SK-N-SH (cell line): ENCODE data around the gene OPN3. TPM values are rescaled to one million over a fixed set of nuclear protein-coding genes. Genes with fewer than 3 reads are reported as not detected.

ENCODE experiments used
- CTCF ChIA-PET: fragments of 300-600, 350-600 bp; formaldehyde crosslinking; extraction: SDS; loops from one replicate; lab custom pipeline; 2021; lab: Yijun Ruan, JAX
- POLR2A ChIA-PET: fragments of 350-600 bp; sonication (Branson Sonifier 250); formaldehyde crosslinking; extraction: SDS; loops from one replicate; lab custom pipeline; 2020; ENCODE audit warnings: antibody characterized with exemption, inconsistent platforms; lab: Yijun Ruan, JAX
- DNase-seq: peaks from one replicate; pipeline ENCODE4 v3.0.0; 2012
- H2AFZ ChIP-seq: fragments of 200-600 bp; sonication (generic); 2 replicates; pipeline ENCODE4 v1.8.1; 2016; ENCODE audit warnings: antibody characterized with exemption, mild to moderate bottlenecking, low read depth
- H3F3A ChIP-seq: fragments of 200-600 bp; sonication (generic); replicated peaks from 2 replicates; pipeline ENCODE3; 2016; ENCODE audit warnings: antibody characterized with exemption, mild to moderate bottlenecking; ENCODE audit not compliant: insufficient read depth
- H3K27ac ChIP-seq, 2 experiments: fragments of 200-500 bp in 1 of 2; fragments of 200-600 bp in 1 of 2; sonication (Bioruptor generic) in 1 of 2; sonication (generic), shearing (Covaris generic) in 1 of 2; 2 replicates each; pipeline versions ENCODE4 v1.5.1 to v1.6.1; 2014 to 2016; ENCODE audit warnings: low read depth in 2 of 2, inconsistent platforms in 1 of 2, low read length in 1 of 2, mild to moderate bottlenecking in 1 of 2, mixed read lengths in 1 of 2
- H3K27me3 ChIP-seq: fragments of 200-600 bp; sonication (generic), shearing (Covaris generic); 2 replicates; pipeline ENCODE4 v1.6.1; 2016; ENCODE audit warnings: mixed run types; ENCODE audit not compliant: insufficient read depth
- H3K36me3 ChIP-seq, 2 experiments: fragments of 200-500 bp in 1 of 2; fragments of 200-600 bp in 1 of 2; sonication (Bioruptor generic) in 1 of 2; sonication (generic) in 1 of 2; replicated peaks in 1 of 2; 2 replicates each; pipeline versions ENCODE3 to v1.5.1; 2014 to 2016; ENCODE audit warnings: low read length in 1 of 2, mild to moderate bottlenecking in 1 of 2; ENCODE audit not compliant: insufficient read depth in 2 of 2, control insufficient read depth in 1 of 2
- H3K4me1 ChIP-seq, 2 experiments: fragments of 200-500 bp in 1 of 2; fragments of 200-600 bp in 1 of 2; sonication (Bioruptor generic) in 1 of 2; sonication (generic), shearing (Covaris generic) in 1 of 2; 2 replicates each; pipeline versions ENCODE4 v1.5.1 to v1.6.1; 2014 to 2016; ENCODE audit warnings: low read depth in 1 of 2, low read length in 1 of 2, mixed run types in 1 of 2; ENCODE audit not compliant: insufficient read depth in 2 of 2, control insufficient read depth in 1 of 2
- H3K4me2 ChIP-seq: fragments of 200-600 bp; sonication (generic), shearing (Covaris generic); 2 replicates; pipeline ENCODE4 v1.6.1; 2017; ENCODE audit warnings: mixed run types
- H3K4me3 ChIP-seq, 2 experiments: fragments of 200-500 bp in 1 of 2; fragments of 200-600 bp in 1 of 2; sonication (Bioruptor generic) in 1 of 2; sonication (generic), shearing (Covaris generic) in 1 of 2; 2 replicates each; pipeline versions ENCODE4 v1.5.1 to v1.8.1; 2014 to 2016; ENCODE audit warnings: low read depth in 2 of 2, inconsistent platforms in 1 of 2, low read length in 1 of 2, mild to moderate bottlenecking in 1 of 2, mixed read lengths in 1 of 2, moderate library complexity in 1 of 2
- H3K79me2 ChIP-seq: fragments of 200-600 bp; sonication (generic); 2 replicates; pipeline ENCODE4 v1.8.1; 2017; ENCODE audit warnings: mild to moderate bottlenecking; ENCODE audit not compliant: insufficient read depth
- H3K9ac ChIP-seq: fragments of 200-600 bp; sonication (generic); 2 replicates; pipeline ENCODE4 v1.6.1; 2017; ENCODE audit warnings: mixed run types
- H3K9me2 ChIP-seq: fragments of 200-600 bp; sonication (generic); 2 replicates; pipeline ENCODE4 v1.6.1; 2017; ENCODE audit warnings: mixed run types
- H3K9me3 ChIP-seq: fragments of 200-600 bp; sonication (generic); 2 replicates; pipeline ENCODE4 v1.6.1; 2017; ENCODE audit warnings: mixed run types, mild to moderate bottlenecking, moderate library complexity
- H4K20me1 ChIP-seq: fragments of 200-600 bp; sonication (generic); 2 replicates; pipeline ENCODE4 v1.6.1; 2017; ENCODE audit warnings: mild to moderate bottlenecking, mixed run types; ENCODE audit not compliant: insufficient read depth
- ELF1 ChIP-seq: IDR thresholded peaks from 2 replicates; pipeline ENCODE4 v1.4.0; 2012
- EZH2phosphoT487 ChIP-seq: fragments of 200-600 bp; sonication (generic); IDR thresholded peaks from 2 replicates; pipeline ENCODE4 v1.6.1; 2017; ENCODE audit warnings: low read depth, mixed run types, mild to moderate bottlenecking, antibody characterized with exemption, moderate library complexity, borderline replicate concordance
- FOSL2 ChIP-seq: IDR thresholded peaks from 2 replicates; pipeline ENCODE4 v1.4.0; 2012; ENCODE audit warnings: low read depth, mild to moderate bottlenecking, moderate library complexity, borderline replicate concordance
- MXI1 ChIP-seq: IDR thresholded peaks from 2 replicates; pipeline ENCODE4 v1.6.1; 2012; ENCODE audit warnings: mild to moderate bottlenecking, low read depth, low read length, improper control_type of control experiment
- RAD21 ChIP-seq: IDR thresholded peaks from 2 replicates; pipeline ENCODE4 v1.6.1; 2012; ENCODE audit warnings: mild to moderate bottlenecking, low read length
- RFX5 ChIP-seq: IDR thresholded peaks from 2 replicates; pipeline ENCODE4 v1.6.1; 2012; ENCODE audit warnings: mild to moderate bottlenecking, improper control_type of control experiment, low read length
- TAF1 ChIP-seq: IDR thresholded peaks from 2 replicates; pipeline ENCODE4 v1.6.1; 2012; ENCODE audit warnings: low read depth, mild to moderate bottlenecking, low read length, moderate library complexity, borderline replicate concordance
- TEAD4 ChIP-seq: IDR thresholded peaks from 2 replicates; pipeline ENCODE4 v1.4.0; 2012; ENCODE audit warnings: mild to moderate bottlenecking, borderline replicate concordance; ENCODE audit not compliant: insufficient read depth
- YY1 ChIP-seq: IDR thresholded peaks from 2 replicates; pipeline ENCODE4 v1.4.0; 2012; ENCODE audit warnings: low read depth, mild to moderate bottlenecking
- WGBS: methylation state at CpG from one replicate; pipeline ENCODE4 v1.1.6; 2017; ENCODE audit warnings: low lambda C conversion rate; 5-methylcytosine and 5-hydroxymethylcytosine counted together
- polyA plus RNA-seq, 3 experiments: library from polyadenylated mRNA; depleted of rRNA; stranded (reverse); fragments of >200 nt; gene quantifications; 2 replicates each; pipeline ENCODE4 v1.2.3, GENCODE V29; 2012
- TF ChIP-seq, protein P1 (sequence below): IDR thresholded peaks from 2 replicates; pipeline ENCODE4 v1.4.0; 2012; ENCODE audit warnings: low read depth, borderline replicate concordance
- TF ChIP-seq, protein P2 (sequence below): fragments of 150-350 bp; IDR thresholded peaks from 2 replicates; pipeline ENCODE4 v1.6.1; 2017; ENCODE audit warnings: antibody characterized with exemption, low read length, low read depth, borderline replicate concordance
- TF ChIP-seq, protein P3 (sequence below): fragments of 200-600 bp; sonication (generic); IDR thresholded peaks from 2 replicates; pipeline ENCODE4 v1.6.1; 2017; ENCODE audit warnings: antibody characterized with exemption, mild to moderate bottlenecking, moderate library complexity
- TF ChIP-seq, protein P4 (sequence below): IDR thresholded peaks from 2 replicates; pipeline ENCODE4 v1.4.0; 2012; ENCODE audit warnings: low read depth, borderline replicate concordance

OPN3 gene
- polyA plus RNA-seq, 1 of the 3 experiments (the other 2 are of a cell fraction): 7.8 TPM

DNA sequence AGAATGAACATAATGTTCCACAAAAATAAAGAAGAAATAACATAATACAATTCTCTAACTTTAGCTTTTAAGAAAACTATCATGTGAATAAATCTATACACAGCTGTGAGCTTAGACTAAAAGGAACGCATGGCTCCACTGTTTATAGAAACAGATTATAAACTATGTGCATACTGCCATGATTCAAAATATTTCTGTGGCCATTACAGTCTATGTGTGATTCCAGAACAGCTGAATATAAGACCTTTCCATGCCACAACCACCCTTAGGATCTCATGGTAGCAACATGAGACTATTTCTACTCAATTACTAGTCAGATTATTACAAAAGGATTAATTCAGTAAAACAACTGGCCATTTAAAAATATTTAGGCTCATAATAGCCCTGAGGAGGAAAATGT, 3.9 kb downstream of the OPN3 start:
- H3K79me2 ChIP-seq: peaks cover 35% of the 10 kb centered on the region
- no peak overlapping the region for H3K4me2 ChIP-seq
- ChIA-PET POLR2A (no interaction called here), CTCF (interaction anchor here (0.7 to 1.8 kb wide), 2 partner anchors 25 to 105 kb away, joined by 3 to 8 read pairs; no protein-coding TSS in a partner anchor)
- H3F3A ChIP-seq: no peaks in the 10 kb centered on the region
- H4K20me1 ChIP-seq: no peaks in the 10 kb centered on the region
- WGBS: 91% methylated on average over 1 of the region's 1 CpG
- H2AFZ ChIP-seq: no peak overlapping the region
- H3K36me3 ChIP-seq: peaks cover 17 to 33% of the 10 kb centered on the region in 2 experiments
- H3K9me2 ChIP-seq: no peaks in the 10 kb centered on the region; the same call in 1 of the 2 replicates
- peaks cover 11 to 23% of the 10 kb centered on the region in 2 experiments for H3K4me1 ChIP-seq
- no peak overlapping the region for H3K9ac ChIP-seq
- DNase-seq: no peak
- no peaks in the 10 kb centered on the region for H3K27me3 ChIP-seq
- H3K4me3 ChIP-seq: no peak overlapping the region
- H3K27ac ChIP-seq: no peak overlapping the region
- H3K9me3 ChIP-seq: no peaks in the 10 kb centered on the region
- TF ChIP-seq TAF1 (no peak), RFX5 (no peak)

DNA sequence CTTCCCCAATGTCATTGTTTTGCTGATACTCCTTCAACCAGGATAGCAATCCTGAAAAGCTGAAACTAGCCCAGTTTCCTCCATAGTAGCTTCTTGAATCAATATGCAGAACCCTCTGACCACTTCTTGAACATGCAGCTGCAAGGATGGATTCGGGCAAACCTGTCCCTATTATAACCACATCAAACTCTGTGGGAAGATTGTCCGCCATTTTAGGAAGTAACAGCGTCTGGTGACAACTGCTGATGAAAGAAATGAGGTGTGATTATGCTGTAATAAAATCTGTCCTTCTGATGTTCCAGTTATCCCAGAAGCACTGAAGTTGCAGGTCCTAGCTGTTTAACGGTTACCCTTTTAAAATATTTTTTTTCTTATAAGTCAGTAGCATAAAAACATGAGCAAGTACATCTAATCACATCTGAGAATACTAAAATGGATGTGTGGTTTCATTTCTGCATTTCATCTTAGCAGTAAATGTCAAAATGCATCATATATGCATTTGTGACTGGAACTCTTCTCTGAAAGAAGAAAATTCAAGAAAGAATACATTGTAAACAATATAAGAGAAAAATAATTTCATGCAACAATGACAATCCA, 4.5 kb downstream of the OPN3 start:
- no peaks in the 10 kb centered on the region for H4K20me1 ChIP-seq
- H3K9me3 ChIP-seq: no peaks in the 10 kb centered on the region
- H3K4me3 ChIP-seq: no peak overlapping the region
- no peaks in the 10 kb centered on the region for H3K27me3 ChIP-seq
- TF ChIP-seq ELF1: no peak
- TF ChIP-seq, protein P1, sequence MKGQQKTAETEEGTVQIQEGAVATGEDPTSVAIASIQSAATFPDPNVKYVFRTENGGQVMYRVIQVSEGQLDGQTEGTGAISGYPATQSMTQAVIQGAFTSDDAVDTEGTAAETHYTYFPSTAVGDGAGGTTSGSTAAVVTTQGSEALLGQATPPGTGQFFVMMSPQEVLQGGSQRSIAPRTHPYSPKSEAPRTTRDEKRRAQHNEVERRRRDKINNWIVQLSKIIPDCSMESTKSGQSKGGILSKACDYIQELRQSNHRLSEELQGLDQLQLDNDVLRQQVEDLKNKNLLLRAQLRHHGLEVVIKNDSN: no peak
- no peak for TF ChIP-seq YY1
- no peaks in the 10 kb centered on the region; the same call in 1 of the 2 replicates for H3K9me2 ChIP-seq
- H3F3A ChIP-seq: no peaks in the 10 kb centered on the region
- H3K9ac ChIP-seq: no peak overlapping the region
- ChIA-PET POLR2A (no interaction called here), CTCF (interaction anchor here (0.7 to 1.8 kb wide), 2 partner anchors 25 to 105 kb away, joined by 3 to 8 read pairs; no protein-coding TSS in a partner anchor)
- DNase-seq: no peak
- no peak overlapping the region for H2AFZ ChIP-seq
- WGBS: 92% methylated on average over 4 of the region's 4 CpGs
- no peak overlapping the region for H3K4me2 ChIP-seq
- no peak overlapping the region for H3K27ac ChIP-seq
- H3K4me1 ChIP-seq: peaks cover 11 to 20% of the 10 kb centered on the region in 2 experiments
- H3K36me3 ChIP-seq: peaks cover 23 to 33% of the 10 kb centered on the region in 2 experiments
- peaks cover 35% of the 10 kb centered on the region for H3K79me2 ChIP-seq

DNA sequence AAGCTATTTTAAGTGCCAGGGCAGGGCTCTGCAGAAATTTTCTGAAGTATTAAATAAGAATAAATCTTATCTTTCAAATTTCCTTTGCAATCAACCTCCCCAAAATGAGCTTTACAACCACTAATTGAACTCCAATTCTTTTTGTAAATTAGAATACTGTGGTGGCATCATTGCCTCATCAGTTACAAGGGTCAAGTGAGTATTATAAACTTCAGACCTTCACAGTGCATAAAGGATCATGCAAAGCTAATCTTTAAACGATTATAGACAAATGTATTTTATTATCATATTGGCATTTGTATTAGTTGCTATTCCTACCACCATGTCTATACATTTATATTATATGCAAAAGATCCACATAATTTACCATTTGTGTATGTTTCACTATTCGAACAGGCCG, 7.2 kb downstream of the OPN3 start:
- Histone ChIP-seq H4K20me1 (no peaks in the 10 kb centered on the region), H2AFZ (no peak overlapping the region), H3K4me1 (peaks cover 10 to 13% of the 10 kb centered on the region in 2 experiments), H3K4me3 (no peak overlapping the region), H3K27me3 (no peaks in the 10 kb centered on the region), H3K9me2 (no peaks in the 10 kb centered on the region; the same call in 1 of the 2 replicates), H3K36me3 (peaks cover 24 to 35% of the 10 kb centered on the region in 2 experiments), H3K4me2 (no peak overlapping the region), H3K9ac (no peak overlapping the region), H3K79me2 (peaks cover 20% of the 10 kb centered on the region), H3F3A (peaks cover 7% of the 10 kb centered on the region), H3K27ac (no peak overlapping the region), H3K9me3 (no peaks in the 10 kb centered on the region)
- ChIA-PET CTCF (interaction anchor here (0.8 to 1.9 kb wide), 3 partner anchors 21 to 201 kb away, joined by 3 to 4 read pairs (median 4); no protein-coding TSS in a partner anchor), POLR2A (no interaction called here)
- no peak for DNase-seq
- 93% methylated on average over 3 of the region's 3 CpGs for WGBS
- no peak for TF ChIP-seq FOSL2
- no peak for TF ChIP-seq EZH2phosphoT487
- no peak for TF ChIP-seq TAF1
- TF ChIP-seq, protein P1: no peak
- TF ChIP-seq, protein P2, sequence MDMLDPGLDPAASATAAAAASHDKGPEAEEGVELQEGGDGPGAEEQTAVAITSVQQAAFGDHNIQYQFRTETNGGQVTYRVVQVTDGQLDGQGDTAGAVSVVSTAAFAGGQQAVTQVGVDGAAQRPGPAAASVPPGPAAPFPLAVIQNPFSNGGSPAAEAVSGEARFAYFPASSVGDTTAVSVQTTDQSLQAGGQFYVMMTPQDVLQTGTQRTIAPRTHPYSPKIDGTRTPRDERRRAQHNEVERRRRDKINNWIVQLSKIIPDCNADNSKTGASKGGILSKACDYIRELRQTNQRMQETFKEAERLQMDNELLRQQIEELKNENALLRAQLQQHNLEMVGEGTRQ: no peak
- TF ChIP-seq TEAD4: no peak
- TF ChIP-seq YY1: no peak
- TF ChIP-seq, protein P3, sequence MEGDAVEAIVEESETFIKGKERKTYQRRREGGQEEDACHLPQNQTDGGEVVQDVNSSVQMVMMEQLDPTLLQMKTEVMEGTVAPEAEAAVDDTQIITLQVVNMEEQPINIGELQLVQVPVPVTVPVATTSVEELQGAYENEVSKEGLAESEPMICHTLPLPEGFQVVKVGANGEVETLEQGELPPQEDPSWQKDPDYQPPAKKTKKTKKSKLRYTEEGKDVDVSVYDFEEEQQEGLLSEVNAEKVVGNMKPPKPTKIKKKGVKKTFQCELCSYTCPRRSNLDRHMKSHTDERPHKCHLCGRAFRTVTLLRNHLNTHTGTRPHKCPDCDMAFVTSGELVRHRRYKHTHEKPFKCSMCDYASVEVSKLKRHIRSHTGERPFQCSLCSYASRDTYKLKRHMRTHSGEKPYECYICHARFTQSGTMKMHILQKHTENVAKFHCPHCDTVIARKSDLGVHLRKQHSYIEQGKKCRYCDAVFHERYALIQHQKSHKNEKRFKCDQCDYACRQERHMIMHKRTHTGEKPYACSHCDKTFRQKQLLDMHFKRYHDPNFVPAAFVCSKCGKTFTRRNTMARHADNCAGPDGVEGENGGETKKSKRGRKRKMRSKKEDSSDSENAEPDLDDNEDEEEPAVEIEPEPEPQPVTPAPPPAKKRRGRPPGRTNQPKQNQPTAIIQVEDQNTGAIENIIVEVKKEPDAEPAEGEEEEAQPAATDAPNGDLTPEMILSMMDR: no peak
- no peak for TF ChIP-seq RAD21
- no peak for TF ChIP-seq MXI1
- no peak for TF ChIP-seq RFX5
- TF ChIP-seq, protein P4, sequence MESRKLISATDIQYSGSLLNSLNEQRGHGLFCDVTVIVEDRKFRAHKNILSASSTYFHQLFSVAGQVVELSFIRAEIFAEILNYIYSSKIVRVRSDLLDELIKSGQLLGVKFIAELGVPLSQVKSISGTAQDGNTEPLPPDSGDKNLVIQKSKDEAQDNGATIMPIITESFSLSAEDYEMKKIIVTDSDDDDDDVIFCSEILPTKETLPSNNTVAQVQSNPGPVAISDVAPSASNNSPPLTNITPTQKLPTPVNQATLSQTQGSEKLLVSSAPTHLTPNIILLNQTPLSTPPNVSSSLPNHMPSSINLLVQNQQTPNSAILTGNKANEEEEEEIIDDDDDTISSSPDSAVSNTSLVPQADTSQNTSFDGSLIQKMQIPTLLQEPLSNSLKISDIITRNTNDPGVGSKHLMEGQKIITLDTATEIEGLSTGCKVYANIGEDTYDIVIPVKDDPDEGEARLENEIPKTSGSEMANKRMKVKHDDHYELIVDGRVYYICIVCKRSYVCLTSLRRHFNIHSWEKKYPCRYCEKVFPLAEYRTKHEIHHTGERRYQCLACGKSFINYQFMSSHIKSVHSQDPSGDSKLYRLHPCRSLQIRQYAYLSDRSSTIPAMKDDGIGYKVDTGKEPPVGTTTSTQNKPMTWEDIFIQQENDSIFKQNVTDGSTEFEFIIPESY: no peak
